ENCODE data around the gene GET4. TPM values are rescaled to one million over a fixed set of nuclear protein-coding genes. Genes with fewer than 3 reads are reported as not detected.

GET4 gene
- polyA plus RNA-seq, 1 of the 3 experiments (the other 2 are of a cell fraction), result 63.1 TPM

DNA sequence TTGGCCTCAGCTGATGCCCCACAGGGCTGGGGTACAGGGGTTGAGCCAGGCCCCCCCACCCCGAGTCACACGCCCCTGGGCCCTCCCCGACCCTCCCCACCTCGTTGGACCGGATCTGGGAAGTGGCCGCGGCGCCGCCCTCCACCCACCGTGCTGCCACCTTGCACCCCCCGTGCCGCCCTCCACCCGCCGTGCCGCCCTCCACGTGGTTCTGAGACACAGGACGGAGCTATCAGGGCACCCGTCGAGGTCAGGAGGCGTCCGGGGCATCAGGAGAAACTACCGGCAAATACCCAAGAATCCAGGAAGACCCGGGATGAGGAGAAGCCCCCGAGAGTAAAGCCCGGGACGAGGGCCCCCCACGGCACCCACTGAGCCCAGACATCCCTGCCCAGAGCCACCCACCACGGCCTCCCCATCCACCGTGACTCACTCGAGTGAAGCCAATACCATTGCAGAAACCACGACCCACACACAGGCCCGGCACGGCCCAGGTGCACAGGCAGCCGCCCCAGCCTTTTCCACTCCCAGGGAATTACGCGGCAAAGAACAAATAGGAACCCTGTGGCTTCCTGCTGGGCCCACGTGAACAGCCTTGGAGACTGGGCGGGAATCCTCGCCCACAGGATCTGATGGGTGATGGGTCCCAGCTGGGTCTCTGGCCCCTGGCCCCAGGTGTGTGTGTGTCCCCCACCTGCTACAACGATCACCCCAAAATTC is 44.2 kb downstream of the GET4 start:
- H3K4me1 ChIP-seq (ENCODE audit: control insufficient read depth in 1 of 2, insufficient read depth in 2 of 2, low read depth in 1 of 2, low read length in 1 of 2), result peaks cover 5 to 15% of the 10 kb centered on the region in 2 experiments; a peak in 2 of 4 replicates
- no peak for TF ChIP-seq YY1 (IDR thresholded peaks at IDR 0.05; ENCODE audit: low read depth)
- TF ChIP-seq, protein P1, sequence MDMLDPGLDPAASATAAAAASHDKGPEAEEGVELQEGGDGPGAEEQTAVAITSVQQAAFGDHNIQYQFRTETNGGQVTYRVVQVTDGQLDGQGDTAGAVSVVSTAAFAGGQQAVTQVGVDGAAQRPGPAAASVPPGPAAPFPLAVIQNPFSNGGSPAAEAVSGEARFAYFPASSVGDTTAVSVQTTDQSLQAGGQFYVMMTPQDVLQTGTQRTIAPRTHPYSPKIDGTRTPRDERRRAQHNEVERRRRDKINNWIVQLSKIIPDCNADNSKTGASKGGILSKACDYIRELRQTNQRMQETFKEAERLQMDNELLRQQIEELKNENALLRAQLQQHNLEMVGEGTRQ (IDR thresholded peaks at IDR 0.05; ENCODE audit: borderline replicate concordance, low read depth, low read length), result no peak
- no peak for TF ChIP-seq FOXJ3 (CRISPR knock-in tag; IDR thresholded peaks at IDR 0.05)
- TF ChIP-seq EZH2phosphoT487 (IDR thresholded peaks at IDR 0.05; ENCODE audit: borderline replicate concordance, low read depth), result no peak
- no peak for TF ChIP-seq SIN3A (IDR thresholded peaks at IDR 0.05; ENCODE audit: borderline replicate concordance, low read depth, low read length)
- TF ChIP-seq, protein P2, sequence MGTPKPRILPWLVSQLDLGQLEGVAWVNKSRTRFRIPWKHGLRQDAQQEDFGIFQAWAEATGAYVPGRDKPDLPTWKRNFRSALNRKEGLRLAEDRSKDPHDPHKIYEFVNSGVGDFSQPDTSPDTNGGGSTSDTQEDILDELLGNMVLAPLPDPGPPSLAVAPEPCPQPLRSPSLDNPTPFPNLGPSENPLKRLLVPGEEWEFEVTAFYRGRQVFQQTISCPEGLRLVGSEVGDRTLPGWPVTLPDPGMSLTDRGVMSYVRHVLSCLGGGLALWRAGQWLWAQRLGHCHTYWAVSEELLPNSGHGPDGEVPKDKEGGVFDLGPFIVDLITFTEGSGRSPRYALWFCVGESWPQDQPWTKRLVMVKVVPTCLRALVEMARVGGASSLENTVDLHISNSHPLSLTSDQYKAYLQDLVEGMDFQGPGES (IDR thresholded peaks at IDR 0.05; ENCODE audit: low read depth, low read length), result no peak
- TF ChIP-seq ELF1 (IDR thresholded peaks at IDR 0.05), result no peak
- TF ChIP-seq FOXM1 (IDR thresholded peaks at IDR 0.05; ENCODE audit: low read depth), result no peak
- TF ChIP-seq RCOR1 (IDR thresholded peaks at IDR 0.05; ENCODE audit: low read length), result no peak
- TF ChIP-seq POLR2AphosphoS5 (IDR thresholded peaks at IDR 0.05; ENCODE audit: low read depth, low read length), result no peak
- no peak for TF ChIP-seq JUND (IDR thresholded peaks at IDR 0.05)
- TF ChIP-seq, protein P3, sequence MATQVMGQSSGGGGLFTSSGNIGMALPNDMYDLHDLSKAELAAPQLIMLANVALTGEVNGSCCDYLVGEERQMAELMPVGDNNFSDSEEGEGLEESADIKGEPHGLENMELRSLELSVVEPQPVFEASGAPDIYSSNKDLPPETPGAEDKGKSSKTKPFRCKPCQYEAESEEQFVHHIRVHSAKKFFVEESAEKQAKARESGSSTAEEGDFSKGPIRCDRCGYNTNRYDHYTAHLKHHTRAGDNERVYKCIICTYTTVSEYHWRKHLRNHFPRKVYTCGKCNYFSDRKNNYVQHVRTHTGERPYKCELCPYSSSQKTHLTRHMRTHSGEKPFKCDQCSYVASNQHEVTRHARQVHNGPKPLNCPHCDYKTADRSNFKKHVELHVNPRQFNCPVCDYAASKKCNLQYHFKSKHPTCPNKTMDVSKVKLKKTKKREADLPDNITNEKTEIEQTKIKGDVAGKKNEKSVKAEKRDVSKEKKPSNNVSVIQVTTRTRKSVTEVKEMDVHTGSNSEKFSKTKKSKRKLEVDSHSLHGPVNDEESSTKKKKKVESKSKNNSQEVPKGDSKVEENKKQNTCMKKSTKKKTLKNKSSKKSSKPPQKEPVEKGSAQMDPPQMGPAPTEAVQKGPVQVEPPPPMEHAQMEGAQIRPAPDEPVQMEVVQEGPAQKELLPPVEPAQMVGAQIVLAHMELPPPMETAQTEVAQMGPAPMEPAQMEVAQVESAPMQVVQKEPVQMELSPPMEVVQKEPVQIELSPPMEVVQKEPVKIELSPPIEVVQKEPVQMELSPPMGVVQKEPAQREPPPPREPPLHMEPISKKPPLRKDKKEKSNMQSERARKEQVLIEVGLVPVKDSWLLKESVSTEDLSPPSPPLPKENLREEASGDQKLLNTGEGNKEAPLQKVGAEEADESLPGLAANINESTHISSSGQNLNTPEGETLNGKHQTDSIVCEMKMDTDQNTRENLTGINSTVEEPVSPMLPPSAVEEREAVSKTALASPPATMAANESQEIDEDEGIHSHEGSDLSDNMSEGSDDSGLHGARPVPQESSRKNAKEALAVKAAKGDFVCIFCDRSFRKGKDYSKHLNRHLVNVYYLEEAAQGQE (IDR thresholded peaks at IDR 0.05; ENCODE audit: low read depth, low read length), result no peak
- TF ChIP-seq, protein P4, sequence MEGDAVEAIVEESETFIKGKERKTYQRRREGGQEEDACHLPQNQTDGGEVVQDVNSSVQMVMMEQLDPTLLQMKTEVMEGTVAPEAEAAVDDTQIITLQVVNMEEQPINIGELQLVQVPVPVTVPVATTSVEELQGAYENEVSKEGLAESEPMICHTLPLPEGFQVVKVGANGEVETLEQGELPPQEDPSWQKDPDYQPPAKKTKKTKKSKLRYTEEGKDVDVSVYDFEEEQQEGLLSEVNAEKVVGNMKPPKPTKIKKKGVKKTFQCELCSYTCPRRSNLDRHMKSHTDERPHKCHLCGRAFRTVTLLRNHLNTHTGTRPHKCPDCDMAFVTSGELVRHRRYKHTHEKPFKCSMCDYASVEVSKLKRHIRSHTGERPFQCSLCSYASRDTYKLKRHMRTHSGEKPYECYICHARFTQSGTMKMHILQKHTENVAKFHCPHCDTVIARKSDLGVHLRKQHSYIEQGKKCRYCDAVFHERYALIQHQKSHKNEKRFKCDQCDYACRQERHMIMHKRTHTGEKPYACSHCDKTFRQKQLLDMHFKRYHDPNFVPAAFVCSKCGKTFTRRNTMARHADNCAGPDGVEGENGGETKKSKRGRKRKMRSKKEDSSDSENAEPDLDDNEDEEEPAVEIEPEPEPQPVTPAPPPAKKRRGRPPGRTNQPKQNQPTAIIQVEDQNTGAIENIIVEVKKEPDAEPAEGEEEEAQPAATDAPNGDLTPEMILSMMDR (IDR thresholded peaks at IDR 0.05), result no peak
- no peak for TF ChIP-seq TAF1 (IDR thresholded peaks at IDR 0.05; ENCODE audit: borderline replicate concordance, low read depth, low read length)
- no peak for TF ChIP-seq GABPA (IDR thresholded peaks at IDR 0.05; ENCODE audit: low read depth)
- TF ChIP-seq, protein P5, sequence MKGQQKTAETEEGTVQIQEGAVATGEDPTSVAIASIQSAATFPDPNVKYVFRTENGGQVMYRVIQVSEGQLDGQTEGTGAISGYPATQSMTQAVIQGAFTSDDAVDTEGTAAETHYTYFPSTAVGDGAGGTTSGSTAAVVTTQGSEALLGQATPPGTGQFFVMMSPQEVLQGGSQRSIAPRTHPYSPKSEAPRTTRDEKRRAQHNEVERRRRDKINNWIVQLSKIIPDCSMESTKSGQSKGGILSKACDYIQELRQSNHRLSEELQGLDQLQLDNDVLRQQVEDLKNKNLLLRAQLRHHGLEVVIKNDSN (IDR thresholded peaks at IDR 0.05; ENCODE audit: borderline replicate concordance, low read depth), result no peak
- TF ChIP-seq, protein P6, sequence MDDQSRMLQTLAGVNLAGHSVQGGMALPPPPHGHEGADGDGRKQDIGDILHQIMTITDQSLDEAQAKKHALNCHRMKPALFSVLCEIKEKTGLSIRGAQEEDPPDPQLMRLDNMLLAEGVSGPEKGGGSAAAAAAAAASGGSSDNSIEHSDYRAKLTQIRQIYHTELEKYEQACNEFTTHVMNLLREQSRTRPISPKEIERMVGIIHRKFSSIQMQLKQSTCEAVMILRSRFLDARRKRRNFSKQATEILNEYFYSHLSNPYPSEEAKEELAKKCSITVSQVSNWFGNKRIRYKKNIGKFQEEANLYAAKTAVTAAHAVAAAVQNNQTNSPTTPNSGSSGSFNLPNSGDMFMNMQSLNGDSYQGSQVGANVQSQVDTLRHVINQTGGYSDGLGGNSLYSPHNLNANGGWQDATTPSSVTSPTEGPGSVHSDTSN (IDR thresholded peaks at IDR 0.05), result no peak
- TF ChIP-seq MXI1 (IDR thresholded peaks at IDR 0.05; ENCODE audit: low read depth, low read length), result no peak
- TF ChIP-seq NFIC (IDR thresholded peaks at IDR 0.05; ENCODE audit: borderline replicate concordance), result no peak
- POLR2A ChIA-PET, result no interaction called here
- no peaks in the 10 kb centered on the region for H3K9me2 ChIP-seq
- no peaks in the 10 kb centered on the region for H3K79me2 ChIP-seq (ENCODE audit: insufficient read depth)
- H3K27me3 ChIP-seq (ENCODE audit: insufficient read depth), result no peaks in the 10 kb centered on the region
- H4K20me1 ChIP-seq (ENCODE audit: insufficient read depth), result no peaks in the 10 kb centered on the region
- H3K4me3 ChIP-seq (ENCODE audit: low read depth in 2 of 2, low read length in 1 of 2), result no peak overlapping the region
- CTCF ChIA-PET, result interaction anchor here (4.0 kb wide), 1 partner anchor 11 kb away, joined by 28 read pairs; no protein-coding TSS in a partner anchor
- H3F3A ChIP-seq (replicated peaks; ENCODE audit: insufficient read depth), result peaks cover 4% of the 10 kb centered on the region
- no peaks in the 10 kb centered on the region for H3K9me3 ChIP-seq
- 84% methylated on average over 35 of the region's 40 CpGs for WGBS (ENCODE audit: low lambda C conversion rate)
- no peak overlapping the region for H3K9ac ChIP-seq
- no peak for DNase-seq
- H2AFZ ChIP-seq (ENCODE audit: low read depth), result no peak overlapping the region
- no peak overlapping the region for H3K4me2 ChIP-seq
- H3K27ac ChIP-seq (ENCODE audit: low read depth in 2 of 2, low read length in 1 of 2), result no peak overlapping the region
- no peaks in the 10 kb centered on the region for H3K36me3 ChIP-seq (replicated peaks in 1 of 2; ENCODE audit: control insufficient read depth in 1 of 2, insufficient read depth in 2 of 2, low read length in 1 of 2)
